ENCODE data around the gene COL23A1. TPM values are rescaled to one million over a fixed set of nuclear protein-coding genes. Genes with fewer than 3 reads are reported as not detected.

COL23A1 gene
- total RNA-seq, 1 donor from 2014 or later, result 16.5 TPM

DNA sequence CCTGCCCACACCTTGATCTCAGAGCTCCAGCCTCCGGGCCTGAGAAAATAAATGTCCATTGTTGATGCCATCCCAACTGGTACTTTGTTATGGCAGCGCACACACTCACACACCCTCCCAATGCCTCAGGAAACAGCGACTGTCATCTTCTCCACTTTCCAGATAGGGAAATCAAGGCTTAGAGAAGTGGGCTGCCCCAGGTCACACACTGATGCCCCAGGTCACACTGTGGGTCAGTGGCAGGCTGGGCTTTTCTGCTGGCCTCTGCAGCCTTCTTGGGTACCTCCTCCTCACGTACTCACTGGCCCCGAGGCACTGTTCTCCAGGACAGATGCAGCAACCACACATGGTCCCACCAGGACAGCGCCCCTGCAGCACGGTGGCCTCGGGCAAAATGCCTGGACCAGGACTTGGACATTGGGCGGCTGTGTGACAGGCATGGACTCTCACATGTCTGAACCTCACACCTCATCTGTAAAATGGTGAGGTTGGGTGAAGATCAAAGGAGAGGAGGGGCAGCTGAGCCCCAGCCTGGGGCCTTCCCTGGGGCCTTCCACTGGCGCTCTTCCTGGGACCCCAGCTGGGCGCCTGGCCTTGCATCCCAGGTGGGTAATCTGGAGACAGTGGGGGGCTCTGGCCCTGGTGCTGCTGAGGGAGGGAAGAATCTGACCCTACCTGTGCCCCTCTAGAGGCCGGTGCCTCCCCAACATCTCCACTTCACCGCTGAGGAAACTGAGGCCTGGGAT, 156.0 kb downstream of the COL23A1 start:
- intact Hi-C loops (cut with DNase I), result no loop called here
- DNase-seq (ENCODE audit: low spot score), result no peak

- intact Hi-C loops (cut with DNase I), result no loop called here
- DNase-seq (ENCODE audit: low spot score), result no peak
These were observed 156.9 kb downstream of the COL23A1 start for GRCh38 chr5:178433273-178433775.

- intact Hi-C loops (cut with DNase I), result no loop called here
- DNase-seq (ENCODE audit: low spot score), result no peak
These were observed 157.5 kb downstream of the COL23A1 start for GRCh38 chr5:178432421-178433272.

- no peak for DNase-seq (ENCODE audit: low spot score)
- intact Hi-C loops (cut with DNase I), result no loop called here
These were observed 158.4 kb downstream of the COL23A1 start for GRCh38 chr5:178431782-178432165.

- intact Hi-C loops (cut with DNase I), result no loop called here
- DNase-seq (ENCODE audit: low spot score), result no peak
These were observed 159.0 kb downstream of the COL23A1 start for GRCh38 chr5:178431063-178431781.

DNA sequence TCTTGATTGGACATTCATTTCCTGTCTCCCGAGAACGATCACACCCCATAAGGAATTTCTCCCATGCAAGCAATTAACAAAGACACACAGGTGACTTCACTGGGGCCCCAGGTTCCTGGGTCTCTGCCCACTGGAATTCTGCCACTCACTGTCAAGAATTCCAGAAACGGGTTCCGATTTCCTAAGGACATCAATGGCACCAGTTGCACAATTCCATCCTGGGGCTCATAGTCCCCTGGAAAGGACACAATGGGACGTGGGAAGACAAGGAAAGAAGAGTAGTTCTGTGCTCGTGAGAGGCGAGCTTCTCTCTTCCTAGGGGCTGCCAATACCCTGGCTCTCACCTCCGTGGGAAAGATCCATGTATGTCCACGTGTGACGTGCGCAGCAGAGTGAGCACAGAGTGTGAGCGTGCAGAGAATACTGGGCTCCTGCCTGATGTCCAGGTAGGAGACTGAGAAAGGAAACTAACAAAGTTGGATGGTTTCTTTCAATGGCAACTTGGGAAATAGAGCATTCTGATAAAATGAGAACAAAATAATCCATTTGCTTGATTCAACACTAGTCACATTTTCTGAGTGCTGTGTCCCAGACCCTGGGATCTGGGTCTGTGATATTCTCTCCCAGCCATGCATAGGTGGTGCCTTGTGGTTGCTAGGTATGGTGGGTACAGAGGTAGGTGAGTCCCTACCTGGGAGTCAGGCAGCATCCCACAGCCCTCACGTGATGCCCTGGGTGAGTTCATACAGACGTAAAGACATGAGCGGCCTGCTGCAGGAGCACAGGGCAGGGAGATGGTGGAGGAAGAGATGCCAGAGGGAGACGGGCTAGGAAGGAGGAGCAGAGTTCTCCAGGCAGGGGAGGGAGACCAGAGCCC, 159.8 kb downstream of the COL23A1 start:
- intact Hi-C loops (cut with DNase I), result no loop called here
- DNase-seq (ENCODE audit: low spot score), result no peak

DNA sequence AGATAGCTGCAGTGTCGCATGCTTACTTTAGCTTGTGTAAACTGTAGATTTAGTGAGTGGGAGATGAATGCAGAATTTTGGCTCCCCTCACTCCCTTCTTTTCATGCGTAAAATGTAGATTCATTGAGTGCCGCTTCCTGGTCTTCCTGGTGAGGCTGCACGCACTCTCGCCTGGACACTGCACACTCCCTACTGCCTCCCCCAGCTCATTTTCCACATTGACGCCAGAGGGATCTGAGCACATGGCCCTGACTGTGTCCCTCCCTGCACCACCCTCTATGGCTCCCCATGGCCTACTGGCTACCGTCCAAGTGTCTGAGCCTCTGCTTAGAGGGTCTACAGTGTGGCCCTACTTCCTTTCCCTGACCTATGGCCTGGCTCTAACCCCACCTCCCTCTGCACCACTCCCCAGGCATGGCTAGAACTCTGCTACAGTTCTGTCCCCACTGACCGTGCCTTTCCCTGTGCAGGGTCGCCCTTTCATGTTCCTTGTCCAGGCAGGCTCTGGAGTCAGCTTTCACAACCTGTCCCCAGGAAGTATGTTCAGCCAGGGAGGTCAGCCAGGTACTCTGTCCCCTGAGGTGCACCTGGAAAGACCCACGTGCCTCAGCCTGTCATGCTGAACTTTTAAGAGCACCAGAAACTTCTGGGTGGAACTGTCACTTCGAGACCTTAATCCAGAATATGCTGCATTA, 160.6 kb downstream of the COL23A1 start:
- intact Hi-C loops (cut with DNase I), result loop anchor here (2.0 to 5.0 kb wide), 2 partner anchors 99 to 108 kb away; no protein-coding TSS in a partner anchor
- no peak for DNase-seq (ENCODE audit: low spot score)

GRCh38 chr5:178429156-178429468, 161.1 kb downstream of the COL23A1 start:
- no peak for DNase-seq (ENCODE audit: low spot score)
- intact Hi-C loops (cut with DNase I), result loop anchor here (2.0 to 5.0 kb wide), 2 partner anchors 98 to 108 kb away; no protein-coding TSS in a partner anchor

DNA sequence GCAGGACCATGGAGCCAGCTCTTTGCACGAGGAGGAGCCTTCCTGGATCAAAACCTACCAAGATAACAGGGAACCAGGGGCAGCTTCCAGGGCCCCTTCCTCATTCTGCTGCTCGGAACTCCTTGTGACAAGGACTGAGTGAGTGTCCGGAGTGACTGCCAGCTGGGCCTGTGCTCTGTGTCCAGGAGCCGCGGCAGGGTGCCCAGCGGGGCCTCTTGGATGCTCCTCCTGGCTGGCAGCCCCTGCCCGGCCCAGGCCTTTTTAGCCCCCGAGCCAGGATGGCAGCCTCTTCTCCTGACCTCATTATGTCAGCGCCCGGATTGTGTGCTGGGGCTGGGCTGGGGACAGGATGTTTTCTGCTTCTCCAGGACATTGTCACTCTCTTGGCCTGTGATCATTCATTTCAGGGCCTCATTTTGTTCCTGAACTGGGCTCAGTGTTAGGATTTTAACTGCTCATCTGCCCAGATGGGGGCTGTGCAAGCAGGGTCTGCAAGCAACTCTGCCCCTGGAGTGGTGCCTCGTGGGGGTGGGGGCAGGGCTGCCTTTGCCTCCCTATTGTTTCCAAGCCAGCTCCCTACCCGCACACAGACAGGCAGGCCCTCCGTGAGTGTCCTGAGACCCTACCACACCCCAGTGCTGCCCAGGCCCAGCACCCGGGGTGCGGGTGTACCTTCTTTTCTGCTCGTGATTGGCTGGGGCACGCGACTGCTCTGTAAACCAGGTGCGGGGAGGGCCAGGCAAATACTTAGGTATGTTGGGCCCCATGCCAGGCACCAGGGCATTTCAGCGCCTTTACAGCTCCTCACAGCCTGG, 161.6 kb downstream of the COL23A1 start:
- DNase-seq (ENCODE audit: low spot score), result peak; percentile 85
- intact Hi-C loops (cut with DNase I), result loop anchor here (2.0 to 5.0 kb wide), 2 partner anchors 98 to 109 kb away; no protein-coding TSS in a partner anchor

DNA sequence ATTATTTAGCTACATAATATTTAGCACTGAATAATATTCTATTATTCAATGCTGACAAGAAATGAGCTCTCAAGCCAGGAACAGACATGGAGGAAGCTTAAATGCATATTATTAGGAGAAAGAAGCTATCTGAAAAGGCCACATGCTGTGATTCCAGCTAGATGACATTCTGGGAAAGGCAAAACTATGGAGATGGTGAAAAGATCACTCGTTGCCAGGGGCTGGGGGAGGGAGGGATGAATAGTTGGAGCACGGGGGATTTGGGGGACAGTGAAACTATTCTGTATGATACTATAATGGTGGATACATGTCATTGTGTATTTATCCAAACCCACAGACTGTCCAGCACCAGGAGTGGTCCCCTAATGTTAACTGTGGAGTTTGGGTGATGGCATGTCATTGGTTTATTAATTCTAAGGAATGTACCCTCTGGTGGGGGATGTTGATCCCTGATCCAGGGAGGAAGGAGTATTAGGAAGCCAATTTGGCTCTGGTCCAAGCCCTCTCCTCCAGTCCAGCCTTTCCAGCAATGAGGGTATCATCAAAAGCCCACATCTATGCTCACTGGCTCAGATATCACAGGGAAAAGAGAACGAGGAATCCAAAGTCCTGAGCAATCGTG, 162.5 kb downstream of the COL23A1 start:
- intact Hi-C loops (cut with DNase I), result loop anchor here (2.0 to 5.0 kb wide), 2 partner anchors 97 to 110 kb away; no protein-coding TSS in a partner anchor
- no peak for DNase-seq (ENCODE audit: low spot score)

GRCh38 chr5:178426326-178427130, 163.7 kb downstream of the COL23A1 start:
- intact Hi-C loops (cut with DNase I), result loop anchor here (5.0 kb wide), 1 partner anchor 111 kb away; no protein-coding TSS in a partner anchor
- no peak for DNase-seq (ENCODE audit: low spot score)

GRCh38 chr5:178425621-178426068, 164.5 kb downstream of the COL23A1 start:
- intact Hi-C loops (cut with DNase I), result loop anchor here (5.0 kb wide), 1 partner anchor 112 kb away; no protein-coding TSS in a partner anchor
- no peak for DNase-seq (ENCODE audit: low spot score)

- intact Hi-C loops (cut with DNase I), result loop anchor here (5.0 kb wide), 1 partner anchor 113 kb away; no protein-coding TSS in a partner anchor
- no peak for DNase-seq (ENCODE audit: low spot score)
These were observed 165.4 kb downstream of the COL23A1 start for GRCh38 chr5:178424810-178425177.

- intact Hi-C loops (cut with DNase I), result no loop called here
These were observed 166.0 kb downstream of the COL23A1 start for GRCh38 chr5:178423901-178424809.

DNA sequence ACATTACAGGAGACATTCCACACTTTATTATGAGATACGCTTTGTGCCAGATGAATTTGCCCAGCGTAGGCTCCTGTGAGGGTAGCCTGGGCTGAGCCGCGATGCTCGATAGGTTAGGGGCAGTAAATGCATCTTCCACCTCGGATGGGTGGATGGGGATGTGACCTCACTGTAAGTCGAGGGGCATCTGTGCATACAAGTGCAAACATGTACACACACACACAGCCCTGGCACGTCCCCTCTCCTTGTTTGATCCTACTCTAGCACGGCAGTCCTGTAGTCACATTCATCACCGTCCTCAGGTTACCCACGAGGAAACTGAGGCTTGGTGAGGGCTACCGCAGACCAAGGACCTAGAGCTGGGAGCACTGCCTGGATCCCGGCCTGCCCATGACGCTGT, 166.8 kb downstream of the COL23A1 start:
- no peak for DNase-seq (ENCODE audit: low spot score)
- intact Hi-C loops (cut with DNase I), result no loop called here

More at GRCh38 chr5:178423901-178424809, 166.0 kb downstream of the COL23A1 start:
- DNase-seq (ENCODE audit: low spot score), result no peak
